ENCODE results near the gene TSEN2.
A peak's percentile ranks its signal among the peaks of the same experiment; 100 is the strongest.

TSEN2 gene

DNA sequence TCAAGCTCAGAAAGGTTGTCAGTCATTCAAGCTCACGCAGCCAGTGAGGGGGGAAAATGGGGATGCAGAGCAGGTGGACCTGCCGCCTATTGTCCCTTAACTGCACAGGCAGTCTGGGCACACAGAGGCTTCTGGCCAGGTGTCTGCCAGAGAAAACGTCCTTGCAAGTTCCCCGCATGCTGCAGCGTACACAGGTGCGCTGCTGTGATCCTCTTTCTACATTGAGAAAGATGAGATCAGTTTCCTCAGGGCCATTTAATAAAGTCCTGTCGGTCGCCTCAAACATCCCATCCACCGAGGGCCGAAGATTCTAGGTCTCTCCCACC, 445 bp upstream of the TSEN2 start:
- Histone ChIP-seq H3K4me3 (ENCODE audit: low read length) (peak overlapping the region; percentile 72), H3K4me1 (ENCODE audit: control insufficient read depth, insufficient read depth, low read length) (peaks cover 8% of the 10 kb centered on the region), H3K27me3 (ENCODE audit: control insufficient read depth, insufficient read depth, low read length) (no peaks in the 10 kb centered on the region), H3K27ac (ENCODE audit: low read depth, low read length) (peak overlapping the region; percentile 39), H3K9ac (ENCODE audit: low read length) (peak overlapping the region; percentile 42), H3K36me3 (ENCODE audit: control insufficient read depth, insufficient read depth, low read length) (no peaks in the 10 kb centered on the region)

GRCh38 chr3:12484983-12485327, 675 bp downstream of the TSEN2 start:
- H3K9ac ChIP-seq (ENCODE audit: low read length): no peak overlapping the region
- H3K27ac ChIP-seq (ENCODE audit: low read depth, low read length): peak overlapping the region; percentile 39
- H3K36me3 ChIP-seq (ENCODE audit: control insufficient read depth, insufficient read depth, low read length): peaks cover 4% of the 10 kb centered on the region
- H3K4me1 ChIP-seq (ENCODE audit: control insufficient read depth, insufficient read depth, low read length): peaks cover 8% of the 10 kb centered on the region
- no peaks in the 10 kb centered on the region for H3K27me3 ChIP-seq (ENCODE audit: control insufficient read depth, insufficient read depth, low read length)
- H3K4me3 ChIP-seq (ENCODE audit: low read length): peak overlapping the region; percentile 72

- H3K4me1 ChIP-seq (ENCODE audit: control insufficient read depth, insufficient read depth, low read length): peaks cover 8% of the 10 kb centered on the region
- no peak overlapping the region for H3K27ac ChIP-seq (ENCODE audit: low read depth, low read length)
- peaks cover 4% of the 10 kb centered on the region for H3K36me3 ChIP-seq (ENCODE audit: control insufficient read depth, insufficient read depth, low read length)
- no peak overlapping the region for H3K9ac ChIP-seq (ENCODE audit: low read length)
- H3K27me3 ChIP-seq (ENCODE audit: control insufficient read depth, insufficient read depth, low read length): no peaks in the 10 kb centered on the region
- no peak overlapping the region for H3K4me3 ChIP-seq (ENCODE audit: low read length)
Observed at GRCh38 chr3:12486001-12486400, 1.7 kb downstream of the TSEN2 start.

- Histone ChIP-seq H3K36me3 (ENCODE audit: control insufficient read depth, insufficient read depth, low read length) (peaks cover 4% of the 10 kb centered on the region), H3K4me3 (ENCODE audit: low read length) (no peak overlapping the region), H3K27ac (ENCODE audit: low read depth, low read length) (no peak overlapping the region), H3K9ac (ENCODE audit: low read length) (no peak overlapping the region), H3K27me3 (ENCODE audit: control insufficient read depth, insufficient read depth, low read length) (no peaks in the 10 kb centered on the region), H3K4me1 (ENCODE audit: control insufficient read depth, insufficient read depth, low read length) (peaks cover 8% of the 10 kb centered on the region)
Observed at GRCh38 chr3:12486916-12487315, 2.6 kb downstream of the TSEN2 start.

DNA sequence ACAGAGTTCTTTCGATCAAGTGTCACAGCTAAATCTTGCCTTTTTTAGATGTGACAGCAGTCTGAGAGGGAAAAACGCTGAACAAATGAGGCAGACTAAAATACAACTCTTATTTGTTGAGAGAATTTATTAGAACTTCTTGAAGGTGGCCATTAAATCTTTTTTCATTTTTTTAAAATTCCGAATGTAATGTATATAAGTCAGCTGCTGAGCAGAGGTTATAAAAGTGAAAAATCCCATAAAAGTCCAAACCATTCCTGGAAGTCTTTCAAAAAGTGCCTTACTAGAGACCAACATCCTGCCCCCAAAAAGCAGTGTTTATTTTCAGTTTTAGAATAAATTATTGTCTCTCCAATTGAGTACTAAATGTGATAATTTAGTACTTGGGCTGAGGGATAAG, 3.1 kb downstream of the TSEN2 start:
- Histone ChIP-seq H3K36me3 (ENCODE audit: control insufficient read depth, insufficient read depth, low read length) (peaks cover 4% of the 10 kb centered on the region), H3K27me3 (ENCODE audit: control insufficient read depth, insufficient read depth, low read length) (no peaks in the 10 kb centered on the region), H3K4me3 (ENCODE audit: low read length) (no peak overlapping the region), H3K9ac (ENCODE audit: low read length) (no peak overlapping the region), H3K27ac (ENCODE audit: low read depth, low read length) (no peak overlapping the region), H3K4me1 (ENCODE audit: control insufficient read depth, insufficient read depth, low read length) (peaks cover 8% of the 10 kb centered on the region)

DNA sequence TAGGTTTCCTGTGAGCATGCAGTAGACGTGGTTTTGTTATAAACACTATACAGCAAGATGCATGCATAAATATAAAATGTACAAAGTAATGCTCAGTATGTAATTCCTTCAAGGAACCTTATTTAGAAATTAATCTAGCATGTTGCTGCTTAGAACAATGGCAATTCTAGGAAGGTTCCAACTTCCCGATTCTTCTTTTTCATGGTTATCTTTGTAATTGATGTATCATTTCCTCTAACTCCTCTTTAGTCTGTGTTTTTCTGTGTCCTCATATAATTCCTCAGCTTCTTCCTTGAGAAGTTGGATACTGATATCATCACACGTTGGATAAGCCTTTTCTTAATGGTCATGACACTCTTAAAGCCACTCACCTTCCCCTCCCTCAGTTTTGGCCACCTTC, 3.5 kb downstream of the TSEN2 start:
- H3K4me1 ChIP-seq (ENCODE audit: control insufficient read depth, insufficient read depth, low read length): peaks cover 8% of the 10 kb centered on the region
- no peak overlapping the region for H3K27ac ChIP-seq (ENCODE audit: low read depth, low read length)
- H3K36me3 ChIP-seq (ENCODE audit: control insufficient read depth, insufficient read depth, low read length): peaks cover 7% of the 10 kb centered on the region
- H3K27me3 ChIP-seq (ENCODE audit: control insufficient read depth, insufficient read depth, low read length): no peaks in the 10 kb centered on the region
- H3K9ac ChIP-seq (ENCODE audit: low read length): no peak overlapping the region
- no peak overlapping the region for H3K4me3 ChIP-seq (ENCODE audit: low read length)

- H3K27me3 ChIP-seq (ENCODE audit: control insufficient read depth, insufficient read depth, low read length): no peaks in the 10 kb centered on the region
- peaks cover 7% of the 10 kb centered on the region for H3K36me3 ChIP-seq (ENCODE audit: control insufficient read depth, insufficient read depth, low read length)
- peaks cover 3% of the 10 kb centered on the region for H3K4me1 ChIP-seq (ENCODE audit: control insufficient read depth, insufficient read depth, low read length)
- no peak overlapping the region for H3K9ac ChIP-seq (ENCODE audit: low read length)
- H3K4me3 ChIP-seq (ENCODE audit: low read length): no peak overlapping the region
- no peak overlapping the region for H3K27ac ChIP-seq (ENCODE audit: low read depth, low read length)
Observed at GRCh38 chr3:12489368-12489767, 5.1 kb downstream of the TSEN2 start.

- Histone ChIP-seq H3K27me3 (ENCODE audit: control insufficient read depth, insufficient read depth, low read length) (no peaks in the 10 kb centered on the region), H3K4me3 (ENCODE audit: low read length) (no peak overlapping the region), H3K27ac (ENCODE audit: low read depth, low read length) (no peak overlapping the region), H3K9ac (ENCODE audit: low read length) (no peak overlapping the region), H3K4me1 (ENCODE audit: control insufficient read depth, insufficient read depth, low read length) (peaks cover 2% of the 10 kb centered on the region), H3K36me3 (ENCODE audit: control insufficient read depth, insufficient read depth, low read length) (peaks cover 7% of the 10 kb centered on the region)
Observed at GRCh38 chr3:12489832-12490231, 5.6 kb downstream of the TSEN2 start.

DNA sequence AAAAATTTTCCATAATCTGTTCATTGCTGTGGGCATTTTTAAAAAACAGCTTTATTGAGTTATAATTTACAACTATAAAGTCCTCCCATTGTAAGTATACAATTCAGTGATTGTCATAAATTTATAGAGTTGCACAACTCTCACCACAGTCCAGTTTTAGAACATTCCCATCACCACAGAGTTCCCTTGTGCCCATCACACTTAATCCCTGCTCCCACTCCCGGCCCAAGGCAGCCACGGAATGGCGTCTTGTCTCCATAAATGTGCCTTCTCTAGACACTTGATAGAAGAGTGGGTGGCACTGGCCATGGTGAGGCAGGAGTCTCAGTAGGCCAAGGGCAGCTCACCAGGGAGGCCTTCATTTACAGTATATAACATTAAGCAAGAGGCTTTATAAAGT, 6.3 kb downstream of the TSEN2 start:
- Histone ChIP-seq H3K4me3 (ENCODE audit: low read length) (no peak overlapping the region), H3K36me3 (ENCODE audit: control insufficient read depth, insufficient read depth, low read length) (peaks cover 7% of the 10 kb centered on the region), H3K9ac (ENCODE audit: low read length) (no peak overlapping the region), H3K27me3 (ENCODE audit: control insufficient read depth, insufficient read depth, low read length) (no peaks in the 10 kb centered on the region), H3K4me1 (ENCODE audit: control insufficient read depth, insufficient read depth, low read length) (no peaks in the 10 kb centered on the region), H3K27ac (ENCODE audit: low read depth, low read length) (no peak overlapping the region)

DNA sequence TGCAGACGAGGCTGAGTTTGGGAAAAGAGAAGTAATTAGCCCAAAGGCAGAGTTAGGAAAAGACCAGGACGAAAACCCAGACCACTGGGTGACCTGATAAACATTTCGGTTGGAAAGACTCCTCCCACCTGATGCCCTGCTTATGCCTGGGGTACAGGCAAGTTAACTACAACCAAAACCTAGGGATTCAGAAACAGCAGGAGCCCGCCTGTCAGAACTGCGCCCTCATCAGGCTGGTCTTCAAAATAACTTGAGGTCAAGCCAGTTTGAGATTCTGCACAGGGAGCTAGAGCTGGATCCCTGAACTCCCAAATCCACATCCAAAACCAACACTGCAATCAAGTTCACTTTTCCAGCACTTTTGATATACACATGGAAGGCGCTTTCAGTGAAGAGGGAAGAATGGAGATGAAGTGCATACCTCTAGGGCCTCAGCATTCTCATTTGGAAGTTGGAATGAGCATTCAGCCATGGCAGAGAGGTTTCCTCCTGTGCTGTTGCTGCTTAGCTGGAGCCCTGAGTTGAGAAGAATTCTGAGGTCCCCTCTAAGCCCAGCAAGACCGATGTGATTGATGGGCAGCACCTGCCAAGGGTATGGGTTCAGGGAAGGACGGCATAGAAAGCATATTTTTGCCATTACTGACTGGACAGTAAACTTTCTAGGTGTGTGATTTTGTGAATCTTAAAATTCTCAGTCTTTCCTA, 11.6 kb downstream of the TSEN2 start:
- Histone ChIP-seq H3K27ac (ENCODE audit: low read depth, low read length) (no peak overlapping the region), H3K36me3 (ENCODE audit: control insufficient read depth, insufficient read depth, low read length) (peaks cover 22% of the 10 kb centered on the region), H3K9ac (ENCODE audit: low read length) (no peak overlapping the region), H3K27me3 (ENCODE audit: control insufficient read depth, insufficient read depth, low read length) (no peaks in the 10 kb centered on the region), H3K4me3 (ENCODE audit: low read length) (no peak overlapping the region), H3K4me1 (ENCODE audit: control insufficient read depth, insufficient read depth, low read length) (no peaks in the 10 kb centered on the region)

GRCh38 chr3:12496453-12496761, 12.1 kb downstream of the TSEN2 start:
- Histone ChIP-seq H3K36me3 (ENCODE audit: control insufficient read depth, insufficient read depth, low read length) (peaks cover 22% of the 10 kb centered on the region), H3K27me3 (ENCODE audit: control insufficient read depth, insufficient read depth, low read length) (no peaks in the 10 kb centered on the region), H3K4me1 (ENCODE audit: control insufficient read depth, insufficient read depth, low read length) (no peaks in the 10 kb centered on the region), H3K9ac (ENCODE audit: low read length) (no peak overlapping the region), H3K4me3 (ENCODE audit: low read length) (no peak overlapping the region), H3K27ac (ENCODE audit: low read depth, low read length) (no peak overlapping the region)

- no peak overlapping the region for H3K9ac ChIP-seq (ENCODE audit: low read length)
- no peak overlapping the region for H3K4me3 ChIP-seq (ENCODE audit: low read length)
- no peaks in the 10 kb centered on the region for H3K4me1 ChIP-seq (ENCODE audit: control insufficient read depth, insufficient read depth, low read length)
- H3K27me3 ChIP-seq (ENCODE audit: control insufficient read depth, insufficient read depth, low read length): no peaks in the 10 kb centered on the region
- no peak overlapping the region for H3K27ac ChIP-seq (ENCODE audit: low read depth, low read length)
- H3K36me3 ChIP-seq (ENCODE audit: control insufficient read depth, insufficient read depth, low read length): peaks cover 27% of the 10 kb centered on the region
Observed at GRCh38 chr3:12499474-12499873, 15.2 kb downstream of the TSEN2 start.

- Histone ChIP-seq H3K36me3 (ENCODE audit: control insufficient read depth, insufficient read depth, low read length) (peaks cover 24% of the 10 kb centered on the region), H3K27ac (ENCODE audit: low read depth, low read length) (no peak overlapping the region), H3K27me3 (ENCODE audit: control insufficient read depth, insufficient read depth, low read length) (no peaks in the 10 kb centered on the region), H3K9ac (ENCODE audit: low read length) (no peak overlapping the region), H3K4me3 (ENCODE audit: low read length) (no peak overlapping the region), H3K4me1 (ENCODE audit: control insufficient read depth, insufficient read depth, low read length) (no peaks in the 10 kb centered on the region)
Observed at GRCh38 chr3:12501360-12502020, 17.2 kb downstream of the TSEN2 start.
